D721Med (cell line): ENCODE measurements around the gene FOXO6.

Experiments used
- DNase-seq: peaks from one replicate; pipeline ENCODE4 v3.0.0; 2011; ENCODE audit warnings: low spot score; ENCODE audit not compliant: insufficient read length
- FAIRE-seq: peaks from 2 replicates; lab custom pipeline; 2011; peaks lifted over from hg19 to GRCh38; lab: Jason Lieb, UNC
- TF ChIP-seq, protein P1 (sequence below): IDR thresholded peaks from 2 replicates; pipeline ENCODE4 v1.5.1; 2012; ENCODE audit warnings: mild to moderate bottlenecking, control low read depth; ENCODE audit not compliant: insufficient read depth; ENCODE audit errors: missing control alignments

Gene FOXO6

DNA sequence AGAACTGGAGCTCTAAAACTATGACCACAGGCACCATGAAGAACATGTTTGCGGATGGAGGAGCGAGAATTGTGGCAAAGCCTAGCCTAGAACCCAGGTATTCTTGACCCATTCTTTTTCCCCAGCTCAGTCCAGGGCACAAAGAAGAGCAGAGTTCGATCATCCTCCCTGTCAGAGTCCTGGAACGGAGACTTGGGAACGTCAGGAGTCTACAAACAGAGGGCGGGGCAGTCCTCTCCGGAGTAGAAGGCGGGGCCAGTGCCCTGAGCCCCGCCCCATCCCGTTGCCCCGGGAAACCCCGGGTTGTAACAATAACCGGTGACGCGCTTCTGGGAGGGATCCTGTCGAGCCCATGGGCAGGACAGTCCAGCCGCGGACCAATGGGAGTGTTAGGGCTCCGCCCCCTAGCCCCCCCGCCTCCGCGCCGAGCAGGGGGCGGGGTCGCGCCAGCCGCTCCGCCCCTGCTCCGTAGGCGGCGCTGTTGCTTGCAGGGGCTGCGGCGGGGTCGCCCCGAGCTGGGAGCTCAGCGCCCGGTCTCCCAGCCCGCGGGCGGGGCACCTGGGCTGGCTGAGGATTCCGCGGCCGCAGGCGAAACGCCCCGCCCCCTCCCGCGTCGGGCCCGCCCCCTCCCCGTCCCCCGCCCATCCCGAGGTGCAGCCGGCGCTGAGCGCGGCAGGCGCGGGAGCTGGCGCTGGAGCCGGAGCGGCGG lies at the start of gene FOXO6:
TSS of gene FOXO6 (plus strand) at position 649 of the 709 bp plus-strand sequence.
- TF ChIP-seq, protein P1, sequence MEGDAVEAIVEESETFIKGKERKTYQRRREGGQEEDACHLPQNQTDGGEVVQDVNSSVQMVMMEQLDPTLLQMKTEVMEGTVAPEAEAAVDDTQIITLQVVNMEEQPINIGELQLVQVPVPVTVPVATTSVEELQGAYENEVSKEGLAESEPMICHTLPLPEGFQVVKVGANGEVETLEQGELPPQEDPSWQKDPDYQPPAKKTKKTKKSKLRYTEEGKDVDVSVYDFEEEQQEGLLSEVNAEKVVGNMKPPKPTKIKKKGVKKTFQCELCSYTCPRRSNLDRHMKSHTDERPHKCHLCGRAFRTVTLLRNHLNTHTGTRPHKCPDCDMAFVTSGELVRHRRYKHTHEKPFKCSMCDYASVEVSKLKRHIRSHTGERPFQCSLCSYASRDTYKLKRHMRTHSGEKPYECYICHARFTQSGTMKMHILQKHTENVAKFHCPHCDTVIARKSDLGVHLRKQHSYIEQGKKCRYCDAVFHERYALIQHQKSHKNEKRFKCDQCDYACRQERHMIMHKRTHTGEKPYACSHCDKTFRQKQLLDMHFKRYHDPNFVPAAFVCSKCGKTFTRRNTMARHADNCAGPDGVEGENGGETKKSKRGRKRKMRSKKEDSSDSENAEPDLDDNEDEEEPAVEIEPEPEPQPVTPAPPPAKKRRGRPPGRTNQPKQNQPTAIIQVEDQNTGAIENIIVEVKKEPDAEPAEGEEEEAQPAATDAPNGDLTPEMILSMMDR, result peak; percentile 53
- FAIRE-seq, result no peak

DNA sequence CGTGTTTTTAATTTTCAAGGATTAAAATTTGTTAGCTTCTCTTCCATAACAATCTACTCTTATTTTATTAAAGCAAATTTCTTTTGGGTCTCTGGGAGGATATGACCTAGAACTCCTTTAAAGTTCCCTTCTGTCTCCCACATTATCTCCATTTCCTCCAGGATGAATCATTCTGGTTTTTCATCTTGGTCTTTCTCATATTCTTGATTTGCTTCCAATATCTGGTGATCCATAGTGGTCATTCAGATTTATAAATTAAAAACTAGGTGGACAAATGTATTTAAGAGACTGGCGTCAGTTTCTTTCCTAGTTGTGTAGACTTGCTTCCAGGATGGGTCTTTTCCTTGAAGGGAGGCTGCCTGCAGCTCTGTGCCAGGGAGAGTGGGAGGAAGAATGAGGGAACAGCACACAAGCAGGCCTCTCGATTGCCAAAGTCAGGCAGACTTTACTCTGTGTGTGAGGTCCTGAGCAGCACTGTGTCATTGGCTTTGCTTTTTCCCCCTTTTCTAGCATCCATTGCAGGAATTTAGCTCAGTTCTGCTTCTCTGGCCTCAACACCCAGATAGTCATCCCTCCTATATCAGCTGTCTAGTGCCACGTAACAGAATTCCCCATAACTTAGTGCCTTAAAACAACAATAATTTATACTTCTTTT lies 48.1 kb upstream of the FOXO6 start:
- DNase-seq (no peak), FAIRE-seq (no peak)
- TF ChIP-seq, protein P1, result no peak

More for the DNA sequence above, at the start of gene FOXO6:
- DNase-seq, result peak; percentile 98

DNA sequence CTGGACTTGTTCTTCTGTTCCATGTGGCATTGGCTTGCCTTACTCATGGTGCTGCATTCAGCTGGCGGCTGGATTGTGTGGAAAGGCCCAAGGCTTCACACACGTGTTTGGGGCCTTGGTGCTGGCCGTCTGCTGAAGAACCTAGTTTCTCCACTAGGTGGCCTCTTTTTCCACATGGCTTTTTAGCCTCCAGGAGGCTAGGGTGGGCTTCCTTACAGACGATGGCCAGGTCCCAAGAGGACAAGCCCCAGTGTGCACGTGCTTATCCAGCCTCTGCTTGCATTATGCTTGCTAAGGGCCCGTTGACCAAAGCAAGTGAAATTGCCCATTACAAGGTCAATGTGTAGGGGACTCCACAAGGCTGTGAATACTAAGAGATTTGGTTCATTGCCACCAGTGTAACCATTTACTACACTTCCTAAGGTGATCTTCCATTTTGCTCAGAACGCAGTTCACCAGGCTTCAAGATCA lies 47.5 kb upstream of the FOXO6 start:
- peak; percentile 46 for FAIRE-seq
- no peak for DNase-seq
- TF ChIP-seq, protein P1, result peak; percentile 45

DNA sequence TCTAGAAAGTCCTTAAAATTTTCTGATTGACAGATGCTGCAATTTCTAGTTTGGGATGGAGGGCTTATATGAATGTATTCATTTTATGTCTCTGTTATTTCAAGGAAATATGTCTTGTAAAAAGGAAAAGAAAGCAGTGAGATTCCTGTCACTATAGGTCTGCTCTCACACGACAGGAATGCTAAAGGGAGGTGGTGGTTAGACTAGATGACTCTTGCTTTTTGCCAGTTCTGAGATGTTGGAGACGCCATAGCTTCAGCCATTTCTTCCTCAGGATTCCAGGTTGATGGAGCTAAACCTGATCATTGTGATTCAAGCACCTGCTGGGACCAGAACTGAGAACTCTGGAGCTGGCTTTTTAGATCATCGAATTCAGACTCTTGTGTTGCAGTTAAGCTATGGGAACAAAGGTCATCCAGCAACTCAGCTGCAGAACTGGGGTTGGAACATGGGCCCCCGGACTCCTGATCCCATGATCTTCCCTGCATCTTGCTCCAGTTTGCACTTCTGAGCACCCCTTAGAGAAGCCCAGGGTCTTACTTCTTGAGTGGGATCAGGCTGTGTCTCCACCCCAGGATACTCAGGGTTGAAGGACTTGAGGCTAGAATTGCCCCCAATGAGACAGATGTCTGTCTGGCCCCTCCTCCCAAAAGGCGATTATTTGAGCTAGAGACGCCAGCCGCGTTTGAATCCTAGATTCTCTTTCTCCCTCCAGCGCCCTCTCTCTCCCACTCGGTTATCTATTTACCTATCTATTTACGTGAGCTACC lies 46.7 kb upstream of the FOXO6 start:
- TF ChIP-seq, protein P1, result peak; percentile 35
- FAIRE-seq (peak; percentile 97), DNase-seq (no peak)

DNA sequence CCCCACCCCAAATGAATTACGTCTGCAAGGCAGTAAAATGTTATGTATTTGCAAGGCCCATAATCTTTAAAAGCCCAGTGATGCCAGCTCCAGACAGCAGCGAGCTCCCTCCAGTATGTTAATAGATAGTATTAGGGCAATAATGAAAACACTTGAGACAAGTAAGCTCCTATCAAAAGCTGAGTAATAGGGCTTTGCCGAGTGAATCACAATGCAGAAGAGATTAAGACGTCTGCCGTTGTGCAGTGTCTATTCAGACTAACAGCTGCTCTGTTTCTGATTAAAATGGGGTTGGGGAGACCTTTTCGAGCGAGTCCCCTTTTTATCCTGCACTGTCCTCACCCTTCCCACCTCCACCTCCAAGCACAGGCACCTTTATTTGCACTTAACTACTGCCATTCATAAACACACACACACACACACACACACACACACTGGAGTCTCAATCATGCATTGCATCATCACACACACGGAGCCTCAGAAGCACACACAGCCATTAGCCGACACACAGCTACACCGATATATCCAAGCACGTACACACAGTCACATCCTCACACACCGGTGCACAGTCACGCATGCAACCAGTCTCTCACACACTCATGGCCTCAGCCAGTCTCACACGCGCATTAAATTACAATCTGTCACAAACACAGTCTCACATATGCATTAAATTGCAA lies 46.0 kb upstream of the FOXO6 start:
- FAIRE-seq (no peak), DNase-seq (no peak)
- TF ChIP-seq, protein P1, result no peak

DNA sequence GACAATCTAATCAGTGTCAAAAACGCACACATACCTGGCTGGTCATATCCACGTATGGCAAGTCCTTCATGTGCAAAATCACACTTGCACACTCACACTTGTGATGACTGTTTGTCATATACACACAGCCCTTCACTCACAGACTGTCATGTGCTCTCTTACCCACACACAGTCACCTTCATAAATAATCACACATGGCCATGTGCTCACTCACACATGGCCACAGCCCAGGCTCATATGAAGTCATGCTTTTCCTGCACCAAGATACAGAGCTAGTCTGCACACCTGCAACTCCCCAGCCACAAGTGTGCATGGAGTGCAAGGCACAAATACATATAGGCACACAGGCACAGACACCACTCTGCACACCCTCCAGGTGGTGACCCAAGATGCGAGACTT lies 45.4 kb upstream of the FOXO6 start:
- DNase-seq (no peak), FAIRE-seq (no peak)
- TF ChIP-seq, protein P1, result no peak
